GM18499 (cell line): ENCODE results near the gene VILL.

ENCODE experiments used
- ATAC-seq: cut with Tn5 transposase; IDR thresholded peaks from one replicate; pipeline ENCODE4 v1.9.1; 2021; ENCODE audit warnings: moderate number of reproducible peaks; ENCODE audit not compliant: insufficient read depth, unreplicated experiment

Gene VILL

DNA sequence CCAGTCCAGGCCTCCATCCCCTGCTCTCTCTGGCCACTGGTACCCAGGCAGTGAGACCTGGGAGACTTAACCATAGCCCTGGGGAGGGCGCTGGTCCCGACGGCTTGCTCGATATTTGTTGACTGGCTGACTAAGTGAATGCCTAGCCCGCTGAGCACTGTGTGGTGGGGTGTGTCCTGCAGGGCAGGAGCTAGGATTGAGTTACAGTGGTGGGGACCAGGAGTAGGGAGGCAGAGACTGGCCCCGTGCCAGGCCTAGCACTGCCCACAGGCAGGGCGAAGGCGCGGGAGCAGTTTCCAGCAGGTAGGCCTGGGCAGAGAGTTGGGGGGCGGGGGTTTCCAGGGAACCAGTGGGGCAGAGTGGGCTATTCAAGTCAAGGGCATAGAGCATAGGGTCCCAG is at the start of gene VILL:
TSS of gene VILL (plus strand) at position 260 of the 400 bp plus-strand sequence. CDS start 2,887 bp downstream, outside the sequence.
- ATAC-seq: no peak

DNA sequence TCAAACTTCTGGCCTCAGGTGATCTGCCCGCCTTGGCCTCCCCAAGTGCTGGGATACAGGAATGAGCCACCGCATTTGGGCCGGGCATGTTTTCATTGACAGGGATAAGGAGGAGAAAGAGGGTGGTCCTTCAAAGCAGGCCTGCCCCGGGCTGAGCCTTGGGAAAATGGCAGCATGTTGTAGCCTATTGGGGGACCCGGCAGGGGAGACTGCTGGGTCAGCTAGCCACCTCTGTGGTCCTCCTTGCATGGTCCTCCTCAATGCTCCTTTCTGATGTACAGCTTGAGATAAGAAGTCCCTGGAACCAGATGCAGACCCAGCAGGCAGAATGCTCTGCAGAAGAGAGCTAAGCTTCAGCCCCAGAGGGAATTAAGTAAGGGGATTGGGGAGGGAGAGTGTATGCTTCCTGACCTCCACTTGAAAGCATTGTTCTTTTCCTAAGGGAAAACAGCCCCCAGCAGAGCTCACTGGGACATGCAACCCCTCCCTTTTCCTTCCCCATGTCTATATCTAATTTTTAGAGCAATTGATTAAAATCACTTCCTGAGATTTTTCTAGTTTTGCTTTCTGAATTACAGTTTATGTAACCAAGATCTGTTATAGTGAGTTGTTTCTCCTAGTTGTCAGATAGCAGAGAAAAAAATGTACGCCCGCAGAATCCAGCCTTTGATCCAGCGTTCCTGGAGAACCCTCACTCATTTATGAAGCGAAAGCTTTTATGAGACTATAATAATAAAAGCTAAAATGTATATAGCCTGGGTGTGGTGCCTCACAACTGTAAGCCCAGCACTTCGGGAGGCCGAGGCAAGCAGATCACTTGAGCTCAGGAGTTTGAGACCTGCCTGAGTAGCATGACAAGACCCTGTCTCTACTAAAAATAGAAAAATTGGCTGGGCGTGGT is 48.7 kb upstream of the VILL start:
- no peak for ATAC-seq

- no peak for ATAC-seq
These were observed 47.9 kb upstream of the VILL start for GRCh38 chr3:37942646-37943045.

DNA sequence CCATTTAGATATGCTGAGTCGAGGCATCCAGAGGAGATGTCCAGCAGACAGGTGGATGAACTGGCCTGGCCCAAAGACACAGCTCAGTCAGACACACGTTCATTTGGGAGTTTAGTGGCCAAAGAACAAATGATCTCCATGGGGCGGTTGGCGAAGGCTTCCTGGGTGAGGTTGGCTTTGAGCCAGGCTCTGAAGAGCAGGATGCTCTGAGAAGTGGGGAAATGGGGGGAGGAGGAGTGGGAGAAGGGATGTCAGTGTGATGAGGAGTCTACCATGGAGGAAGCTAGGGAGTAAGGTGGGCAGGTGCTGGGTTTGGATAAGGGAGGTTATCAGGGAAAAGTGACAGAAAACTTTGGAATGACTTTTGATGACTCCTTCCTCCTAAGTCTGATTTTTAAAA is 47.5 kb upstream of the VILL start:
- ATAC-seq: no peak

GRCh38 chr3:37943631-37944314 is 46.8 kb upstream of the VILL start:
- ATAC-seq: no peak

- no peak for ATAC-seq
These were observed 46.2 kb upstream of the VILL start for GRCh38 chr3:37944391-37944842.

- ATAC-seq: no peak
These were observed 45.3 kb upstream of the VILL start for GRCh38 chr3:37945156-37945806.

- ATAC-seq: no peak
These were observed 44.6 kb upstream of the VILL start for GRCh38 chr3:37945807-37946530.

- no peak for ATAC-seq
These were observed 44.1 kb upstream of the VILL start for GRCh38 chr3:37946531-37946889.

DNA sequence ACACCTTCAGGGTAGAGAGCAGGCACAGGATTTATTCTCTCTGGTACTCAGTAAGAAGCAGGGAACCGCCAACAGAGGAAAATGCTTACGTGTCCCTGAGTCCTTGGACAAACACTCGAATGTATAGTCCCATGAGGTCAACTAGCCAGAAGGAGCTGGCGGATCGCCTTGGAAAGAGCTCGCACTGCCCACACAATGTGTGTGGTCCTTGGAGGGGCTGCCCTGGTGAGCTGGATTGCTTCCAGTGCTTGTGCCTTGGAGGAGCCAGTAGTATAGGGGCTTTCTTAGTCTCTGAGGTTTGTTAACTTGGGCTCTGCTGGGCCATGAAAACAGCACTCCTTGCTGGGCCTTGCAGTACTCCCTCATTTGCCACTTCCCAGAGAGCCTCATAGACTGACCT is 40.7 kb upstream of the VILL start:
- ATAC-seq: no peak

DNA sequence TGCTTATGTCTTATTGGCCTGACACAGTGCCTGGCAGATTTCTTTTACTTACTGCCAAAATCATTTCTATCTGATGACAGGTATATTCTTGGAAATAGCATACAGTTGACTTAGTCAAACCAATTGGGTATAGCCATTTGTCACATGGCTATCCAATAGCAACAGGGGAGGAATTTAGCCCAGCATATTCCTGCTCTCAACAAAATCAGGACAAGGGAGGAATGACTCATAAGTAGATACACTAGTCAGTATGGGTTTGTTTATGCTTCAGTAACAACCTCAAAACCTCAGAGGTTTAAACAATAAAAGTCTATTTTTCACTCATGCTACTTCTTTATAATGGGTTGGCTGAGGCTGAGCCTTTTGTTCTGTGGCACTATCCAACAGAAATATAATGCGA is 38.0 kb upstream of the VILL start:
- no peak for ATAC-seq

DNA sequence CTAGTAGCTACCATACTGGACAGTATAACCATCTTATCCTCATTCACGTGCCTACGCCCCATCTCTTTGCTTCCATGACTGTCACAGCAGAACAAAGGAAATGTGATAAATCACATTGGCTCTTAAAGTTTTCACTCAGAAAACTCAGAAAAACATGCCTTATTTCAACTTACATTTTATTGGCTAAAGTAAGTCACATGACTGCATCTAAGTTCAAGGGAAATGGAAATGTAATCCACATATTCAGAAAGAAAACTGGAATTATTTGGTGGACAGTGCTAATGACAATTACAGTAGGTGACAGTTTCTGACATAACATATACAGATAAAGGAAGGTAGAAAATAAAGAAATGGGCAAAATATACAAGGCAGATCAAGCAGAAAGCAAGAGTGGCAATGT is 37.4 kb upstream of the VILL start:
- ATAC-seq: no peak

GRCh38 chr3:37953707-37954394 is 36.7 kb upstream of the VILL start:
- no peak for ATAC-seq

DNA sequence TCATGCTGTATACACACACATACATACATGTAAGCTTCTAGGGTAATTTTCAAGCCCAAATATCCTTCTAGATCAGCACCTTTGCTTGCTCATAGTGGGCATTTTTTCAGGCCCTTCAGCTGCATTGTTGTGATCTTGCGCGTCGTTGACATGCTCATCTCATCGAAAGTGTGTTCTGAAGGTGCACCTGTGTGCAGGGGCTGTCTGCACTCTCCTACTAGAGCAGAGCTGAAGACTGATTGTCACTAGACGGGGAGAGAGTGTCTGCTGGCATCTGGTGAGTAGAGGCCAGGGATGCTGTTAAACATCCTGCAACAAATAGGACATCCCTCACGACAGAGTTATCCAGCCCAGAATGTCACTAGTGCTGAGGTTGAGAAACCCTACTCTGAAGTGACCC is 35.7 kb upstream of the VILL start:
- ATAC-seq: no peak

GRCh38 chr3:37955918-37956707 is 34.5 kb upstream of the VILL start:
- ATAC-seq: no peak

- ATAC-seq: no peak
These were observed 33.7 kb upstream of the VILL start for GRCh38 chr3:37956723-37957538.

DNA sequence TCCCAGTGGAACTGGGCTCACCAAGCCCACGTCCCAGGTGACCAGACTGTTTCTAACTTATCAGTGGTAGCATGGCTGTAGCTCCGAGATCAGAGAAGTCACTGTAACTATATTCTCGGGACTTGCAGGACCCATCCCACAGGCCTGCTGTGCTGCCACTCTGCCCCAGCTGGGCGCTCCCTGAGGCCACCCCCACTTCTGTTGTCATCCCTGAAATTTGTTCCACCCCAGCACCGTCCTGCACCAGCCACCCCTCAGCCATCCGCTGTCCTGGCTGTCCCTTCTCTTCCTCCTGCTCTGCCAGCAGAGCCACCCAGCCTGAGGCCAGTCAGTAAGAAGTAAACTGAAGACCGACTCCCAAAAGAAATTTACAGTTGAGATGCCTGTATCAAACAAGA is 33.0 kb upstream of the VILL start:
- ATAC-seq: no peak
